Measurements from ENCODE around the gene AGPAT3. TPM values are rescaled to one million over a fixed set of nuclear protein-coding genes. Genes with fewer than 3 reads are reported as not detected.

The AGPAT3 gene
- polyA plus RNA-seq, 2 of the 4 experiments (the other 2 are of a cell fraction) = 18.2 to 20.3 TPM

GRCh38 chr21:43836616-43837015 lies 28.4 kb upstream of the AGPAT3 start:
- TF ChIP-seq, protein P1, sequence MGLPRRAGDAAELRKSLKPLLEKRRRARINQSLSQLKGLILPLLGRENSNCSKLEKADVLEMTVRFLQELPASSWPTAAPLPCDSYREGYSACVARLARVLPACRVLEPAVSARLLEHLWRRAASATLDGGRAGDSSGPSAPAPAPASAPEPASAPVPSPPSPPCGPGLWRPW (IDR thresholded peaks at IDR 0.05) = no peak
- TF ChIP-seq RNF2 (IDR thresholded peaks at IDR 0.05; ENCODE audit: borderline replicate concordance, low read depth) (no peak), KDM5A (IDR thresholded peaks at IDR 0.05) (no peak), HOXB5 (CRISPR knock-in tag; IDR thresholded peaks at IDR 0.05) (no peak), SREBF2 (IDR thresholded peaks at IDR 0.05) (no peak), CBX8 (IDR thresholded peaks at IDR 0.05) (no peak), ZSCAN20 (CRISPR knock-in tag; IDR thresholded peaks at IDR 0.05) (no peak), EHMT2 (IDR thresholded peaks at IDR 0.05; ENCODE audit: low read depth) (no peak), CEBPB (IDR thresholded peaks at IDR 0.05) (no peak), HOXB13 (CRISPR knock-in tag; IDR thresholded peaks at IDR 0.05; ENCODE audit: low read depth) (no peak), NFE2L2 (conservative IDR thresholded peaks at IDR 0.05; ENCODE audit: low read length) (no peak), CBX2 (IDR thresholded peaks at IDR 0.05; ENCODE audit: borderline replicate concordance, low read depth) (no peak), JUNB (IDR thresholded peaks at IDR 0.05) (no peak), MYC (IDR thresholded peaks at IDR 0.05; ENCODE audit: borderline replicate concordance, low read length) (no peak), CHD2 (IDR thresholded peaks at IDR 0.05; ENCODE audit: low read length, partially characterized antibody) (no peak), RAD21 (conservative IDR thresholded peaks at IDR 0.05 in 1 of 2, IDR thresholded peaks at IDR 0.05 in 1 of 2) (no peak), GATA3 (IDR thresholded peaks at IDR 0.05; ENCODE audit: borderline replicate concordance) (no peak)
- TF ChIP-seq, protein P2, sequence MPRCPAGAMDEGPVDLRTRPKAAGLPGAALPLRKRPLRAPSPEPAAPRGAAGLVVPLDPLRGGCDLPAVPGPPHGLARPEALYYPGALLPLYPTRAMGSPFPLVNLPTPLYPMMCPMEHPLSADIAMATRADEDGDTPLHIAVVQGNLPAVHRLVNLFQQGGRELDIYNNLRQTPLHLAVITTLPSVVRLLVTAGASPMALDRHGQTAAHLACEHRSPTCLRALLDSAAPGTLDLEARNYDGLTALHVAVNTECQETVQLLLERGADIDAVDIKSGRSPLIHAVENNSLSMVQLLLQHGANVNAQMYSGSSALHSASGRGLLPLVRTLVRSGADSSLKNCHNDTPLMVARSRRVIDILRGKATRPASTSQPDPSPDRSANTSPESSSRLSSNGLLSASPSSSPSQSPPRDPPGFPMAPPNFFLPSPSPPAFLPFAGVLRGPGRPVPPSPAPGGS (IDR thresholded peaks at IDR 0.05) = no peak
- TF ChIP-seq, protein P3, sequence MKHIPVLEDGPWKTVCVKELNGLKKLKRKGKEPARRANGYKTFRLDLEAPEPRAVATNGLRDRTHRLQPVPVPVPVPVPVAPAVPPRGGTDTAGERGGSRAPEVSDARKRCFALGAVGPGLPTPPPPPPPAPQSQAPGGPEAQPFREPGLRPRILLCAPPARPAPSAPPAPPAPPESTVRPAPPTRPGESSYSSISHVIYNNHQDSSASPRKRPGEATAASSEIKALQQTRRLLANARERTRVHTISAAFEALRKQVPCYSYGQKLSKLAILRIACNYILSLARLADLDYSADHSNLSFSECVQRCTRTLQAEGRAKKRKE (CRISPR knock-in tag; IDR thresholded peaks at IDR 0.05; ENCODE audit: low read depth) = no peak
- Histone ChIP-seq H3K4me2 (no peak overlapping the region), H3K4me1 (no peaks in the 10 kb centered on the region), H3K27ac (no peak overlapping the region), H3K4me3 (no peak overlapping the region), H3K9me3 (no peaks in the 10 kb centered on the region)
- ATAC-seq = no peak
- no peak for DNase-seq (ENCODE audit: low read depth in 1 of 2, low spot score in 1 of 2)
- WGBS (ENCODE audit: missing lambda C conversion rate) = 16% methylated on average over 6 of the region's 6 CpGs
- ChIA-PET CTCF (interaction anchor here (0.5 to 1.5 kb wide), 2 partner anchors 26 to 154 kb away, joined by 3 to 4 read pairs; no protein-coding TSS in a partner anchor), POLR2A (no interaction called here)
- no peak for FAIRE-seq

- H3K4me2 ChIP-seq = no peak overlapping the region
- H3K9me3 ChIP-seq = no peaks in the 10 kb centered on the region
- POLR2A ChIA-PET = no interaction called here
- H3K27ac ChIP-seq = no peak overlapping the region
- ATAC-seq (no peak), DNase-seq (ENCODE audit: low read depth in 1 of 2, low spot score in 1 of 2) (no peak), FAIRE-seq (no peak)
- no peak overlapping the region for H3K4me3 ChIP-seq
- CTCF ChIA-PET = interaction anchor here (0.8 kb wide), 1 partner anchor 9 kb away, joined by 3 read pairs; no protein-coding TSS in a partner anchor
- H3K4me1 ChIP-seq = no peaks in the 10 kb centered on the region
- WGBS (ENCODE audit: missing lambda C conversion rate) = 85% methylated on average over 3 of the region's 3 CpGs
- TF ChIP-seq, protein P4, sequence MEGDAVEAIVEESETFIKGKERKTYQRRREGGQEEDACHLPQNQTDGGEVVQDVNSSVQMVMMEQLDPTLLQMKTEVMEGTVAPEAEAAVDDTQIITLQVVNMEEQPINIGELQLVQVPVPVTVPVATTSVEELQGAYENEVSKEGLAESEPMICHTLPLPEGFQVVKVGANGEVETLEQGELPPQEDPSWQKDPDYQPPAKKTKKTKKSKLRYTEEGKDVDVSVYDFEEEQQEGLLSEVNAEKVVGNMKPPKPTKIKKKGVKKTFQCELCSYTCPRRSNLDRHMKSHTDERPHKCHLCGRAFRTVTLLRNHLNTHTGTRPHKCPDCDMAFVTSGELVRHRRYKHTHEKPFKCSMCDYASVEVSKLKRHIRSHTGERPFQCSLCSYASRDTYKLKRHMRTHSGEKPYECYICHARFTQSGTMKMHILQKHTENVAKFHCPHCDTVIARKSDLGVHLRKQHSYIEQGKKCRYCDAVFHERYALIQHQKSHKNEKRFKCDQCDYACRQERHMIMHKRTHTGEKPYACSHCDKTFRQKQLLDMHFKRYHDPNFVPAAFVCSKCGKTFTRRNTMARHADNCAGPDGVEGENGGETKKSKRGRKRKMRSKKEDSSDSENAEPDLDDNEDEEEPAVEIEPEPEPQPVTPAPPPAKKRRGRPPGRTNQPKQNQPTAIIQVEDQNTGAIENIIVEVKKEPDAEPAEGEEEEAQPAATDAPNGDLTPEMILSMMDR (IDR thresholded peaks at IDR 0.05) = no peak
- no peak for TF ChIP-seq EHMT2 (IDR thresholded peaks at IDR 0.05; ENCODE audit: low read depth)
- TF ChIP-seq BHLHE40 (IDR thresholded peaks at IDR 0.05; ENCODE audit: low read depth, low read length) = no peak
- TF ChIP-seq SREBF2 (IDR thresholded peaks at IDR 0.05) = no peak
- TF ChIP-seq RFX5 (IDR thresholded peaks at IDR 0.05) = no peak
- TF ChIP-seq REST (IDR thresholded peaks at IDR 0.05) = no peak
- TF ChIP-seq, protein P5, sequence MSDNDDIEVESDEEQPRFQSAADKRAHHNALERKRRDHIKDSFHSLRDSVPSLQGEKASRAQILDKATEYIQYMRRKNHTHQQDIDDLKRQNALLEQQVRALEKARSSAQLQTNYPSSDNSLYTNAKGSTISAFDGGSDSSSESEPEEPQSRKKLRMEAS (IDR thresholded peaks at IDR 0.05) = no peak
- no peak for TF ChIP-seq ZC3H11A (IDR thresholded peaks at IDR 0.05)
- TF ChIP-seq, protein P6, sequence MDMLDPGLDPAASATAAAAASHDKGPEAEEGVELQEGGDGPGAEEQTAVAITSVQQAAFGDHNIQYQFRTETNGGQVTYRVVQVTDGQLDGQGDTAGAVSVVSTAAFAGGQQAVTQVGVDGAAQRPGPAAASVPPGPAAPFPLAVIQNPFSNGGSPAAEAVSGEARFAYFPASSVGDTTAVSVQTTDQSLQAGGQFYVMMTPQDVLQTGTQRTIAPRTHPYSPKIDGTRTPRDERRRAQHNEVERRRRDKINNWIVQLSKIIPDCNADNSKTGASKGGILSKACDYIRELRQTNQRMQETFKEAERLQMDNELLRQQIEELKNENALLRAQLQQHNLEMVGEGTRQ (IDR thresholded peaks at IDR 0.05) = no peak
- TF ChIP-seq, protein P2 (IDR thresholded peaks at IDR 0.05) = no peak
- TF ChIP-seq NR3C1 (IDR thresholded peaks at IDR 0.05) = no peak
- TF ChIP-seq HOXA7 (CRISPR knock-in tag; IDR thresholded peaks at IDR 0.05) = no peak
Measured at GRCh38 chr21:43840259-43840658, 24.8 kb upstream of the AGPAT3 start.
